Suprapubic skin (tissue), 4 donors: Measurements from ENCODE around the gene KLHDC4. TPM values are rescaled to one million over a fixed set of nuclear protein-coding genes. Genes with fewer than 3 reads are reported as not detected.

ENCODE experiments used
- DNase-seq, 2 donors: peaks; one replicate each; pipeline ENCODE4 v3.0.0-alpha.2; 2019; ENCODE audit warnings: low spot score in 2 of 2
- H3K27ac ChIP-seq: fragments of 200-600 bp; sonication (generic); one replicate; pipeline ENCODE4 v1.5.1; 2019
- H3K27me3 ChIP-seq: fragments of 200-600 bp; sonication (generic); one replicate; pipeline ENCODE4 v1.5.1; 2019
- H3K36me3 ChIP-seq: fragments of 200-600 bp; sonication (generic); one replicate; pipeline ENCODE4 v1.5.1; 2019
- H3K4me1 ChIP-seq: fragments of 200-600 bp; sonication (generic); one replicate; pipeline ENCODE4 v1.5.1; 2019
- H3K4me3 ChIP-seq: fragments of 200-600 bp; sonication (generic); one replicate; pipeline ENCODE4 v1.5.1; 2019; ENCODE audit warnings: mild to moderate bottlenecking
- H3K9me3 ChIP-seq: fragments of 200-600 bp; sonication (generic); one replicate; pipeline ENCODE4 v1.5.1; 2019
- CTCF ChIP-seq, 2 donors: fragments of 200-600 bp in 1 of 2; fragments of 450-650 bp in 1 of 2; sonication (generic) in 1 of 2; IDR thresholded peaks; one replicate each; pipeline ENCODE4 v1.5.1; 2016 to 2019; ENCODE audit warnings: antibody characterized with exemption in 2 of 2, mild to moderate bottlenecking in 1 of 2, moderate library complexity in 1 of 2
- EP300 ChIP-seq: sonication (generic); formaldehyde crosslinking; IDR thresholded peaks from one replicate; pipeline ENCODE4 v1.6.1; 2017; ENCODE audit warnings: antibody characterized with exemption
- POLR2A ChIP-seq, 2 donors: fragments of 450-650 bp; IDR thresholded peaks; one replicate each; pipeline ENCODE4 v1.6.1; 2017; ENCODE audit warnings: antibody characterized with exemption in 2 of 2, mild to moderate bottlenecking in 2 of 2, moderate library complexity in 2 of 2
- POLR2AphosphoS5 ChIP-seq, 3 donors: sonication (generic); formaldehyde crosslinking; IDR thresholded peaks; one replicate each; pipeline ENCODE4 v1.6.1; 2017; ENCODE audit warnings: antibody characterized with exemption in 3 of 3
- WGBS: methylation state at CpG from one replicate; pipeline ENCODE4 v1.1.5; 2018; 5-methylcytosine and 5-hydroxymethylcytosine counted together
- total RNA-seq, 4 donors: library from RNA; depleted of rRNA; stranded (reverse); fragments of >200 nt; gene quantifications; one replicate each; pipeline ENCODE4 v1.1.0, GENCODE V29; 2016

Gene KLHDC4
- total RNA-seq, 4 donors from 2014 or later: 26.6 to 104 (median 30.1) TPM

GRCh38 chr16:87700406-87701077 lies 65.2 kb downstream of the KLHDC4 start:
- Histone ChIP-seq H3K27me3 (no peaks in the 10 kb centered on the region), H3K36me3 (peaks cover 59% of the 10 kb centered on the region), H3K27ac (no peak overlapping the region), H3K4me3 (no peak overlapping the region), H3K4me1 (no peaks in the 10 kb centered on the region), H3K9me3 (no peaks in the 10 kb centered on the region)
- WGBS: 88% methylated on average over 19 of the region's 19 CpGs
- TF ChIP-seq CTCF (IDR thresholded peaks at IDR 0.05) (no peak), POLR2AphosphoS5 (IDR thresholded peaks at IDR 0.05) (no peak), POLR2A (IDR thresholded peaks at IDR 0.05) (no peak), EP300 (no peak)
- DNase-seq: no peak

- Histone ChIP-seq H3K27ac (no peak overlapping the region), H3K27me3 (no peaks in the 10 kb centered on the region), H3K9me3 (no peaks in the 10 kb centered on the region), H3K36me3 (peaks cover 63% of the 10 kb centered on the region), H3K4me1 (no peaks in the 10 kb centered on the region), H3K4me3 (no peak overlapping the region)
- TF ChIP-seq POLR2AphosphoS5 (IDR thresholded peaks at IDR 0.05) (no peak), POLR2A (IDR thresholded peaks at IDR 0.05) (no peak), EP300 (no peak), CTCF (IDR thresholded peaks at IDR 0.05) (no peak)
- WGBS: 86% methylated on average over 20 of the region's 20 CpGs
- DNase-seq: no peak
These were observed 67.0 kb downstream of the KLHDC4 start for GRCh38 chr16:87698676-87699199.

GRCh38 chr16:87698241-87698640 lies 67.5 kb downstream of the KLHDC4 start:
- H3K9me3 ChIP-seq: no peaks in the 10 kb centered on the region
- WGBS: 87% methylated on average over 2 of the region's 7 CpGs
- H3K27me3 ChIP-seq: no peaks in the 10 kb centered on the region
- TF ChIP-seq POLR2A (IDR thresholded peaks at IDR 0.05): no peak
- no peak for TF ChIP-seq POLR2AphosphoS5 (IDR thresholded peaks at IDR 0.05)
- TF ChIP-seq CTCF (IDR thresholded peaks at IDR 0.05): no peak
- no peak for TF ChIP-seq EP300
- H3K27ac ChIP-seq: no peak overlapping the region
- H3K36me3 ChIP-seq: peaks cover 58% of the 10 kb centered on the region
- DNase-seq: no peak
- no peak overlapping the region for H3K4me3 ChIP-seq
- H3K4me1 ChIP-seq: no peaks in the 10 kb centered on the region

GRCh38 chr16:87697792-87698191 lies 68.0 kb downstream of the KLHDC4 start:
- Histone ChIP-seq H3K27me3 (no peaks in the 10 kb centered on the region), H3K27ac (no peak overlapping the region), H3K36me3 (peaks cover 54% of the 10 kb centered on the region), H3K9me3 (no peaks in the 10 kb centered on the region), H3K4me1 (no peaks in the 10 kb centered on the region), H3K4me3 (no peak overlapping the region)
- 95% methylated on average over 14 of the region's 14 CpGs for WGBS
- DNase-seq: no peak
- no peak for TF ChIP-seq CTCF (IDR thresholded peaks at IDR 0.05)
- TF ChIP-seq EP300: no peak
- TF ChIP-seq POLR2AphosphoS5 (IDR thresholded peaks at IDR 0.05): no peak
- no peak for TF ChIP-seq POLR2A (IDR thresholded peaks at IDR 0.05)

GRCh38 chr16:87697256-87697655 lies 68.5 kb downstream of the KLHDC4 start:
- TF ChIP-seq CTCF (IDR thresholded peaks at IDR 0.05) (no peak), POLR2A (IDR thresholded peaks at IDR 0.05) (no peak), POLR2AphosphoS5 (IDR thresholded peaks at IDR 0.05) (no peak), EP300 (no peak)
- no peak overlapping the region for H3K27ac ChIP-seq
- peaks cover 48% of the 10 kb centered on the region for H3K36me3 ChIP-seq
- WGBS: 91% methylated on average over 21 of the region's 21 CpGs
- H3K4me1 ChIP-seq: no peaks in the 10 kb centered on the region
- no peaks in the 10 kb centered on the region for H3K9me3 ChIP-seq
- H3K27me3 ChIP-seq: no peaks in the 10 kb centered on the region
- no peak for DNase-seq
- H3K4me3 ChIP-seq: no peak overlapping the region
